Upper lobe of left lung (tissue), 4 donors: ENCODE data around the gene COBLL1.

Source experiments
- POLR2A ChIP-seq, 4 donors: fragments of 450-650 bp; IDR thresholded peaks; one replicate each; pipeline ENCODE4 v1.5.1; 2016 to 2017; ENCODE audit warnings: antibody characterized with exemption in 4 of 4, mild to moderate bottlenecking in 2 of 4
- POLR2AphosphoS5 ChIP-seq, 2 donors: sonication (generic); formaldehyde crosslinking; IDR thresholded peaks; one replicate each; pipeline ENCODE4 v1.5.1; 2017; ENCODE audit warnings: antibody characterized with exemption in 2 of 2
- TF ChIP-seq, protein P1 (sequence below), 6 experiments: fragments of 450-650 bp in 4 of 6; fragments of 200-600 bp in 2 of 6; sonication (generic) in 2 of 6; IDR thresholded peaks; one replicate each; pipeline ENCODE4 v1.5.1; 2016 to 2019; ENCODE audit warnings: antibody characterized with exemption in 6 of 6

DNA sequence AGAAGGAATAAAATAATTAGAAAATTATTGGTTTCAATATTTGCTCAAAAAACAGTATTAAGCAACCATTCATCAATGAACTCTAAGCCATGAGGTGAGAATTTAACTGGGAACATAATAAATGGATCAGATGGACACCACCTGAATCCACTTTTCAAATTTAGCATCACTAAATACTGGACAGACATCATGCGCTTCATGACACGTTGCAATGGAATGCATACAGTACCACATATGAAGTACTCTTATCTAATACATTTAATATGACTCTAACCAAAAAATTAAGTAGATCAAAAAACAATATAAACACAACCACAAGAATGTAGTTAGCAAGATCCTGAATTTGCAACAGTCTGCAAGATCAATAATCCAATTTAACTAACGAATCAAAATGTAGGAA is 76.6 kb downstream of the COBLL1 start:
- TF ChIP-seq, protein P1, sequence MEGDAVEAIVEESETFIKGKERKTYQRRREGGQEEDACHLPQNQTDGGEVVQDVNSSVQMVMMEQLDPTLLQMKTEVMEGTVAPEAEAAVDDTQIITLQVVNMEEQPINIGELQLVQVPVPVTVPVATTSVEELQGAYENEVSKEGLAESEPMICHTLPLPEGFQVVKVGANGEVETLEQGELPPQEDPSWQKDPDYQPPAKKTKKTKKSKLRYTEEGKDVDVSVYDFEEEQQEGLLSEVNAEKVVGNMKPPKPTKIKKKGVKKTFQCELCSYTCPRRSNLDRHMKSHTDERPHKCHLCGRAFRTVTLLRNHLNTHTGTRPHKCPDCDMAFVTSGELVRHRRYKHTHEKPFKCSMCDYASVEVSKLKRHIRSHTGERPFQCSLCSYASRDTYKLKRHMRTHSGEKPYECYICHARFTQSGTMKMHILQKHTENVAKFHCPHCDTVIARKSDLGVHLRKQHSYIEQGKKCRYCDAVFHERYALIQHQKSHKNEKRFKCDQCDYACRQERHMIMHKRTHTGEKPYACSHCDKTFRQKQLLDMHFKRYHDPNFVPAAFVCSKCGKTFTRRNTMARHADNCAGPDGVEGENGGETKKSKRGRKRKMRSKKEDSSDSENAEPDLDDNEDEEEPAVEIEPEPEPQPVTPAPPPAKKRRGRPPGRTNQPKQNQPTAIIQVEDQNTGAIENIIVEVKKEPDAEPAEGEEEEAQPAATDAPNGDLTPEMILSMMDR (IDR thresholded peaks at IDR 0.05) = no peak
- TF ChIP-seq POLR2AphosphoS5 (IDR thresholded peaks at IDR 0.05) = no peak
- no peak for TF ChIP-seq POLR2A (IDR thresholded peaks at IDR 0.05)
